ENCODE measurements around the gene SLC6A2.
A peak's percentile ranks its signal among the peaks of the same experiment; 100 is the strongest.

SLC6A2 gene

GRCh38 chr16:55678161-55678821, 22.5 kb downstream of the SLC6A2 start:
- no peak for DNase-seq

- no peak for DNase-seq
These were observed 26.3 kb downstream of the SLC6A2 start for GRCh38 chr16:55682086-55682485.

- no peak for DNase-seq
These were observed 30.2 kb downstream of the SLC6A2 start for GRCh38 chr16:55685973-55686372.

- DNase-seq = no peak
These were observed 30.9 kb downstream of the SLC6A2 start for GRCh38 chr16:55686671-55687070.

GRCh38 chr16:55687802-55688201, 32.0 kb downstream of the SLC6A2 start:
- no peak for DNase-seq

- no peak for DNase-seq
These were observed 35.1 kb downstream of the SLC6A2 start for GRCh38 chr16:55690841-55691240.

GRCh38 chr16:55691771-55692170, 36.0 kb downstream of the SLC6A2 start:
- no peak for DNase-seq

GRCh38 chr16:55695595-55695994, 39.8 kb downstream of the SLC6A2 start:
- DNase-seq = no peak

GRCh38 chr16:55697867-55698266, 42.1 kb downstream of the SLC6A2 start:
- DNase-seq = no peak

GRCh38 chr16:55698331-55698730, 42.5 kb downstream of the SLC6A2 start:
- DNase-seq = no peak

GRCh38 chr16:55698946-55699345, 43.2 kb downstream of the SLC6A2 start:
- DNase-seq = no peak

- no peak for DNase-seq
These were observed 43.8 kb downstream of the SLC6A2 start for GRCh38 chr16:55699616-55700015.

GRCh38 chr16:55700067-55700466, 44.3 kb downstream of the SLC6A2 start:
- no peak for DNase-seq

- no peak for DNase-seq
These were observed 45.2 kb downstream of the SLC6A2 start for GRCh38 chr16:55700961-55701360.

GRCh38 chr16:55701442-55702319, 45.9 kb downstream of the SLC6A2 start:
- peak; percentile 42 for DNase-seq

GRCh38 chr16:55703003-55704001, 47.5 kb downstream of the SLC6A2 start:
- DNase-seq = peak; percentile 46

GRCh38 chr16:55706739-55707384, 51.1 kb downstream of the SLC6A2 start:
- no peak for DNase-seq

- no peak for DNase-seq
These were observed 54.0 kb downstream of the SLC6A2 start for GRCh38 chr16:55709801-55710200.

GRCh38 chr16:55710466-55710865, 54.7 kb downstream of the SLC6A2 start:
- DNase-seq = no peak

- peak; percentile 44 for DNase-seq
These were observed 56.4 kb downstream of the SLC6A2 start for GRCh38 chr16:55711959-55712876.

GRCh38 chr16:55713103-55713502, 57.3 kb downstream of the SLC6A2 start:
- no peak for DNase-seq
